Measurements from ENCODE around the gene ZNF292. TPM values are rescaled to one million over a fixed set of nuclear protein-coding genes. Genes with fewer than 3 reads are reported as not detected.

Gene ZNF292
- total and polyA plus RNA-seq, 2 donors (not counting 3 experiments of a cell fraction or from before 2014, with no cell fraction given): 3.5 to 24.9 TPM

- DNase-seq (ENCODE audit: low read depth, low spot score) (no peak), FAIRE-seq (no peak)
- dilution Hi-C loops (cut with MboI; ENCODE audit: extremely low pct_ligation_motif_present, low sequenced_read_pairs) (no loop called here), intact Hi-C loops (cut with micrococcal nuclease) (no loop called here)
- no peak overlapping the region for H3K9ac ChIP-seq (replicated peaks; ENCODE audit: extremely low read depth, insufficient read depth, low read length)
- POLR2A ChIA-PET: no interaction called here
- TF ChIP-seq JUN (IDR thresholded peaks at IDR 0.05; ENCODE audit: borderline replicate concordance, insufficient read depth, insufficient read length, low read depth): no peak
- TF ChIP-seq MYC (IDR thresholded peaks at IDR 0.05; ENCODE audit: low read depth, low read length): no peak
- TF ChIP-seq, protein P1, sequence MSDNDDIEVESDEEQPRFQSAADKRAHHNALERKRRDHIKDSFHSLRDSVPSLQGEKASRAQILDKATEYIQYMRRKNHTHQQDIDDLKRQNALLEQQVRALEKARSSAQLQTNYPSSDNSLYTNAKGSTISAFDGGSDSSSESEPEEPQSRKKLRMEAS (IDR thresholded peaks at IDR 0.05; ENCODE audit: insufficient read depth, insufficient read length): no peak
- no peak for TF ChIP-seq POLR2AphosphoS5 (IDR thresholded peaks at IDR 0.05; ENCODE audit: insufficient read depth, low read depth, low read length)
- TF ChIP-seq GATA2 (IDR thresholded peaks at IDR 0.05; ENCODE audit: insufficient read depth, insufficient read length, low read depth, low read length): no peak
- no peak for TF ChIP-seq CTCF (IDR thresholded peaks at IDR 0.05; ENCODE audit: extremely low read depth in 1 of 2, insufficient read depth in 1 of 2, low read depth in 1 of 2, low read length in 2 of 2)
- TF ChIP-seq FOS (IDR thresholded peaks at IDR 0.05; ENCODE audit: borderline replicate concordance, insufficient read depth, low read length): no peak
- no peak for TF ChIP-seq POLR2A (IDR thresholded peaks at IDR 0.05; ENCODE audit: low read depth, low read length)
- no peak for TF ChIP-seq EZH2 (IDR thresholded peaks at IDR 0.05; ENCODE audit: borderline replicate concordance, low read depth, low read length, severe bottlenecking)
- H3K9me1 ChIP-seq (replicated peaks; ENCODE audit: control insufficient read depth, extremely low read depth, insufficient read depth, low read length): no peaks in the 10 kb centered on the region
- no peaks in the 10 kb centered on the region for H3K27me3 ChIP-seq (ENCODE audit: control insufficient read depth in 2 of 2, insufficient read depth in 2 of 2, low read length in 2 of 2)
- H3K79me2 ChIP-seq (ENCODE audit: control insufficient read depth, insufficient read depth, low read length): peaks cover 34% of the 10 kb centered on the region
- H2AFZ ChIP-seq (ENCODE audit: low read depth, low read length): no peak overlapping the region
- no peak overlapping the region for H3K4me2 ChIP-seq (ENCODE audit: insufficient read depth, low read length)
- H4K20me1 ChIP-seq (replicated peaks; ENCODE audit: control insufficient read depth, extremely low read depth, insufficient read depth, low read length): peaks cover 11% of the 10 kb centered on the region
- no peaks in the 10 kb centered on the region for H3K4me1 ChIP-seq (ENCODE audit: control insufficient read depth, extremely low read depth, insufficient read depth, low read length)
- H3K27ac ChIP-seq (ENCODE audit: insufficient read depth, low read depth, low read length): no peak overlapping the region
- peaks cover 0 to 9% of the 10 kb centered on the region in 2 experiments for H3K36me3 ChIP-seq (ENCODE audit: control insufficient read depth in 2 of 2, extremely low read depth in 1 of 2, insufficient read depth in 2 of 2, low read length in 2 of 2)
- CTCF ChIA-PET: no interaction called here
- no peaks in the 10 kb centered on the region for H3K9me3 ChIP-seq (replicated peaks; ENCODE audit: control insufficient read depth, insufficient read depth, low read length)
- no TSS peak for BruUV-seq (replicated peaks)
- H3K4me3 ChIP-seq (replicated peaks in 1 of 3; ENCODE audit: insufficient read depth in 1 of 3, low read depth in 1 of 3, low read length in 3 of 3): no peak overlapping the region
These were observed 58.0 kb downstream of the ZNF292 start for GRCh38 chr6:87213364-87213763.
